GM13976 (cell line): ENCODE results near the gene CDAN1.
A peak's percentile ranks its signal among the peaks of the same experiment; 100 is the strongest.
"Not testable (repeated sequence)": the region's sequence is repeated elsewhere in the genome, so short reads cannot be mapped to it uniquely, and the experiment has no call there.

ENCODE experiments used
- DNase-seq: peaks from one replicate; pipeline ENCODE4 v3.0.0; 2012; ENCODE audit warnings: low spot score
- in situ Hi-C: fragments of 300-500 bp; cut with MboI; formaldehyde crosslinking; loops from one replicate; pipeline ENCODE4 v1.12.0; 2022; ENCODE audit warnings: low sequenced_read_pairs, mixed read lengths, inconsistent platforms; ENCODE audit not compliant: unreplicated experiment
- TF ChIP-seq, protein P1 (sequence below): IDR thresholded peaks from 2 replicates; pipeline ENCODE4 v1.5.1; 2012; ENCODE audit warnings: borderline replicate concordance, mild to moderate bottlenecking; ENCODE audit not compliant: insufficient read depth; ENCODE audit errors: extremely low read depth, missing control alignments, control extremely low read depth

CDAN1 gene

DNA sequence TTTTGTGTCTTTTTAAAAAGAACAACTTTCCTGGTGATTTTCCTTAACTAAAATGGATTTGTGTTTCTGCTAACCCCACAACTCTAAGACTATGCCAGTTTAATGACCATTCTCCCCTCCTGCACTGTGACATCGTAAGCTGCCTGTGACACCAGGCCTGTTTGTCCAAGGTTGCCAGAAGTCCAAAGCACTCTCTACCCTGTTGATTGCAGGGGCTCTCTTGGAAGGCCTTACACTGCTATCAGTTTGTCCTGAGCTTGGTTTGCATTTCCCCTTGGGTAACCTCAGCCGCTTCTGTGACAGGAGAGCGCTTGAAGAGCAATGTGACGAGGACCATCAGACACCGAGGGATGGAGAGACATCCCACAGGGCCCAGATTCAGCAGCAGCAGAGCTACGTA, 55.8 kb downstream of the CDAN1 start:
- in situ Hi-C loops = no loop called here
- TF ChIP-seq, protein P1, sequence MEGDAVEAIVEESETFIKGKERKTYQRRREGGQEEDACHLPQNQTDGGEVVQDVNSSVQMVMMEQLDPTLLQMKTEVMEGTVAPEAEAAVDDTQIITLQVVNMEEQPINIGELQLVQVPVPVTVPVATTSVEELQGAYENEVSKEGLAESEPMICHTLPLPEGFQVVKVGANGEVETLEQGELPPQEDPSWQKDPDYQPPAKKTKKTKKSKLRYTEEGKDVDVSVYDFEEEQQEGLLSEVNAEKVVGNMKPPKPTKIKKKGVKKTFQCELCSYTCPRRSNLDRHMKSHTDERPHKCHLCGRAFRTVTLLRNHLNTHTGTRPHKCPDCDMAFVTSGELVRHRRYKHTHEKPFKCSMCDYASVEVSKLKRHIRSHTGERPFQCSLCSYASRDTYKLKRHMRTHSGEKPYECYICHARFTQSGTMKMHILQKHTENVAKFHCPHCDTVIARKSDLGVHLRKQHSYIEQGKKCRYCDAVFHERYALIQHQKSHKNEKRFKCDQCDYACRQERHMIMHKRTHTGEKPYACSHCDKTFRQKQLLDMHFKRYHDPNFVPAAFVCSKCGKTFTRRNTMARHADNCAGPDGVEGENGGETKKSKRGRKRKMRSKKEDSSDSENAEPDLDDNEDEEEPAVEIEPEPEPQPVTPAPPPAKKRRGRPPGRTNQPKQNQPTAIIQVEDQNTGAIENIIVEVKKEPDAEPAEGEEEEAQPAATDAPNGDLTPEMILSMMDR = no peak
- DNase-seq = no peak

DNA sequence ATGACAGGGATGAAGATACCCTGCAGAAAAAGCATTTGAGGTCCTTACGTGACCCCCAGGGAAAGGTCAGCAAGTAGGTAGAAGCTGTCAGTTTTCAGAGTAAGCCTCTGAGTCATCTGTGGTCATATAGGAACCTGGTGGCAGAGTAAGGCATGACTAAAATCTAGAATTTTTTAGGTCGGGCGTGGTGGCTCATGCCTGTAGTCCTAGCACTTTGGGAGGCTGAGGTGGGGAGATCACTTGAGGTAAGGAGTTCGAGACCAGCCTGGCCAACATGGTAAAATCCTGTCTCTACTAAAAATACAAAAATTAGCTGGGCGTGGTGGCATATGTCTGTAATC, 56.8 kb downstream of the CDAN1 start:
- DNase-seq = peak; percentile 56
- in situ Hi-C loops = not testable (repeated sequence)

DNA sequence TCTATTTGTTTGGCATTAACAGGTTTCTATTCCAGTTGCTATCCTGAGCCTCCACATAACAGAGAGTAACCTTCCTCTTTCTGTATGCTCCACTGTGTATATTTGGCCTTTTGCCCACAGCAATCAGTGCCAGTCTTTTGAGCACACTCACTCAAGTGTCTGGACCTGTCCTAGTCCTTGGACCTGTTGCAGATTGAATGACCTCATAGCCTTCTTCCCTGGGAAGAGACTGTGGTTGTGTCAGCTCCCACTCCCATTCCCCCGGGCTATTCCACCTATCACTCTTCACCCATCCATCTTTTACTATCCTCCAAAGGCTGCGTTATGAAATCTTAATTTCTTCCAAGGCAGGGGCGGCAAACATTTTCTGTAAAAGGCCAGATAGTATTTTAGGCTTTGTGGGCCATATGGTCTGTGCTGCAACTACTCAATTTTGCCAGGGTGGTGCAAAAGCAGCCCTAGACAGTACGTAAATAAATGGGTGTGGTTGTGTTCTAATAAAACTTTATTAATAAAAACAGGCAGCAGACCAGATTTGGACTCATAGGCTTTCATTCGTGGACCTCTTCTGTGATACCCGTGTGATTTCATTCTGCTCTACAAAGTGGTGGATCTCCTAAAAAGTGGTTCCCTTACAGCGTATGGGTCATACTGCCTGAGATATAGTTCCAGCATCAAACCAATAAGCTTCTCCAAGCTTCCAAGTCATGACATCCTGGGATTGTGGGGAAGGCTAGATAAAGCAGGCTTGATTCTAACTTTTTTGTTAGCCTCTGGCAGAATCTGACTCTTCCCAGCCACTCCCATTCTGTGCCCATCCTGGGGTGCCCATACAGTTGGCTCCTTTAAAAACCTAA, 57.4 kb downstream of the CDAN1 start:
- in situ Hi-C loops = no loop called here
- TF ChIP-seq, protein P1 = no peak
- no peak for DNase-seq

DNA sequence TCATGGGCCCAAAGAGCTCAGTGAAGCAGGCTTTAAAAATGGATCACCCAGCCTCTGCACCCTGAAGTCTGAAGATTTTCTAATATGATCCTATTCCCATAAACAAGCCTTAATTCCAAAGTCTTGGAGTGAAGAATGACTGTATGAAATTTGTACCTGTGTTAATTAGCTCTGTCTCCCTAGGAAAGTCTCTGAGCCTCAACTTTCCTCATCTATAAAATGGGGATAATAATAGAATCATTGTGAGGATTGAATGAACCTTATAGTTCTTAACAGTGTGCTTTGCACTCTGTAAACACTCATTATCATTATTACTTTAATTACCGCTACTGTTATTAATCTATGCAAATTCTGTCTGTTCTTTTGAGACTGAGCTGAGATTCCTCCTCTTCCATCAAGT, 61.9 kb downstream of the CDAN1 start:
- no peak for DNase-seq
- in situ Hi-C loops = no loop called here
- TF ChIP-seq, protein P1 = no peak

DNA sequence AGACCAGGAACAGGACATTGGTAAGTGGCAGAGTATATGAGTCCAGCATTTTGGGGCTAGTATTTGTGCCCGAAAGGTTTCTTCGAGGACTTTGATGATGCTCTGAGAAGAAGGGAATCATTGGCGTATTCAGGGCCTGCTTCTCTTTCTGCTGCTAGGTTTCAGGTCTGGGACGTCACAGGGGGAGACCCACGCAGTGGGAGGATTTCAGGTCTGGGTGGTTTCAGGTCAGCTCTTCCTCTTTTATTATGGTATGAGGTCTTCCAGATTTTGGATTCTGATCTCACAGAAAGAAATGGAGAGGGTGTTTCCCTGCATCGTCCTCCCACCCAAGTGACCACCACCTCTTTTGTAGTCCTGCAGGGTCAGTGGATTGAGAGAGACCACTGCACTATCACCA, 62.5 kb downstream of the CDAN1 start:
- in situ Hi-C loops = no loop called here
- DNase-seq = no peak
- TF ChIP-seq, protein P1 = no peak
